HepG2 (cell line): ENCODE results near the gene PC. TPM values are rescaled to one million over a fixed set of nuclear protein-coding genes. Genes with fewer than 3 reads are reported as not detected.

Experiments
- ARHGAP35 ChIP-seq: sonication (generic); formaldehyde crosslinking; IDR thresholded peaks from 2 replicates; pipeline ENCODE4 v1.9.0; 2022; ENCODE audit warnings: mild to moderate bottlenecking, inconsistent platforms, moderate library complexity, missing genetic modification reagents, borderline replicate concordance
- ERF ChIP-seq: IDR thresholded peaks from 2 replicates; pipeline ENCODE4 v1.6.1; 2018; ENCODE audit warnings: missing biosample characterization, missing genetic modification reagents
- HNRNPK ChIP-seq: fragments of 200-400 bp; formaldehyde crosslinking; IDR thresholded peaks from 2 replicates; pipeline ENCODE4 v1.6.1; 2018; ENCODE audit warnings: low read length, low read depth, moderate library complexity, mild to moderate bottlenecking; ENCODE audit not compliant: poor library complexity, severe bottlenecking
- MBNL3 ChIP-seq: fragments of 250-450 bp; sonication (Bioruptor Pico); conservative IDR thresholded peaks from 2 replicates; pipeline ENCODE4 v1.8.0; 2022; ENCODE audit warnings: mild to moderate bottlenecking, inconsistent platforms
- NCOA2 ChIP-seq: sonication (generic); formaldehyde crosslinking; IDR thresholded peaks from 2 replicates; pipeline ENCODE4 v1.8.0; 2022; ENCODE audit warnings: inconsistent platforms
- POLR2AphosphoS2 ChIP-seq: IDR thresholded peaks from 2 replicates; pipeline ENCODE4 v1.6.1; 2011; ENCODE audit warnings: low read depth, low read length, improper control_type of control experiment
- RAD21 ChIP-seq: fragments of 450-650 bp; formaldehyde crosslinking; IDR thresholded peaks from 2 replicates; pipeline ENCODE4 v1.5.0; 2020; ENCODE audit warnings: mild to moderate bottlenecking
- U2AF2 ChIP-seq: fragments of 200-400 bp; formaldehyde crosslinking; IDR thresholded peaks from 2 replicates; pipeline ENCODE4 v1.6.1; 2017; ENCODE audit warnings: low read depth, mild to moderate bottlenecking, low read length
- ZNF615 ChIP-seq: sonication (generic); formaldehyde crosslinking; IDR thresholded peaks from 2 replicates; pipeline ENCODE4 v1.5.0; 2020; ENCODE audit warnings: mild to moderate bottlenecking, missing genetic modification reagents, borderline replicate concordance
- polyA plus RNA-seq, 8 experiments: library from polyadenylated mRNA; depleted of rRNA in 3 of 8; stranded (reverse) in 7 of 8; unstranded in 1 of 8; fragments of >200 nt; fragmentation: Illumina TruSeq in 4 of 8; extraction: Trizol in 4 of 8; gene quantifications; 2 replicates each; pipeline versions ENCODE4 v1.2.1 to v1.2.3, GENCODE V29; 2011 to 2016; ENCODE audit warnings: low read depth in 4 of 8, missing spikeins in 1 of 8, mixed read lengths in 1 of 8; ENCODE audit not compliant: insufficient read depth in 1 of 8
- total RNA-seq, 5 experiments: library from RNA; depleted of rRNA; stranded (reverse); fragments of >200 nt; fragmentation: Illumina TruSeq; extraction: Trizol; gene quantifications; 2 replicates each; pipeline ENCODE4 v1.2.3, GENCODE V29; 2016; ENCODE audit warnings: low read depth in 1 of 5
- TF ChIP-seq, protein P1 (sequence below): sonication (generic); formaldehyde crosslinking; IDR thresholded peaks from 2 replicates; pipeline ENCODE4 v1.9.0; 2022; ENCODE audit warnings: missing genetic modification reagents, mild to moderate bottlenecking, borderline replicate concordance
- TF ChIP-seq, protein P2 (sequence below): IDR thresholded peaks from 2 replicates; pipeline ENCODE4 v1.6.1; 2012; ENCODE audit warnings: low read length, improper control_type of control experiment
- TF ChIP-seq, protein P3 (sequence below): sonication (generic); formaldehyde crosslinking; IDR thresholded peaks from 2 replicates; pipeline ENCODE4 v1.5.0; 2020; ENCODE audit warnings: missing genetic modification reagents
- TF ChIP-seq, protein P4 (sequence below): sonication (generic); formaldehyde crosslinking; IDR thresholded peaks from 2 replicates; pipeline ENCODE4 v1.8.1; 2023; ENCODE audit warnings: mild to moderate bottlenecking, missing genetic modification reagents

PC gene
- total and polyA plus RNA-seq, 2 of the 13 experiments (the other 11 are each of a cell fraction or from before 2014, with no cell fraction given), result 29.0 to 39.0 TPM

DNA sequence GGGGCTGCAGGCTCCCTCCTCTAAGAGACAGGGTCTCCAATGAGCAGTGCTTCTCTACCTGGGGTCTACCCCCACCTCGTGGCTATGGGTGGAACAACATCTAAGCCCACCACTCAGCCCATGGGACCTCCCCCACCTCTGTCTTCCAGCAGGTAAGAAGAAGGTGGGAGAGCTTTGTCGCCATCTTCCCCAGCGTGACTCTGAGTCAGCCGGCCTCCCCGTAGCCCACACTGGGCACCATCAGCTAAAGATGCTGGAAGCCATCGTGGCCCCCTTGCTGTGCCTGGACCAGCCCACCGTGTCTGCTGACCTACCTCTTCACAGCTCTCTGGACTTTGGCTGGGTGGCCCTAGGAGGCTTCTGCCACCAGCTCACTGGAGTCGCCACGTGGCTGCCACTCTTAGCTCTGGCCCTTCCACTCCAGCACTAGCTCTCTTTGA, 17.9 kb upstream of the PC start (continued):
- TF ChIP-seq ARHGAP35 (CRISPR knock-in tag), result 0 out of 2 replicates have a peak, but pooled peaks have one; percentile 27
- TF ChIP-seq ZNF615 (CRISPR knock-in tag), result no peak
- TF ChIP-seq U2AF2, result no peak
- no peak for TF ChIP-seq MBNL3 (CRISPR knock-in tag)
- TF ChIP-seq, protein P1, sequence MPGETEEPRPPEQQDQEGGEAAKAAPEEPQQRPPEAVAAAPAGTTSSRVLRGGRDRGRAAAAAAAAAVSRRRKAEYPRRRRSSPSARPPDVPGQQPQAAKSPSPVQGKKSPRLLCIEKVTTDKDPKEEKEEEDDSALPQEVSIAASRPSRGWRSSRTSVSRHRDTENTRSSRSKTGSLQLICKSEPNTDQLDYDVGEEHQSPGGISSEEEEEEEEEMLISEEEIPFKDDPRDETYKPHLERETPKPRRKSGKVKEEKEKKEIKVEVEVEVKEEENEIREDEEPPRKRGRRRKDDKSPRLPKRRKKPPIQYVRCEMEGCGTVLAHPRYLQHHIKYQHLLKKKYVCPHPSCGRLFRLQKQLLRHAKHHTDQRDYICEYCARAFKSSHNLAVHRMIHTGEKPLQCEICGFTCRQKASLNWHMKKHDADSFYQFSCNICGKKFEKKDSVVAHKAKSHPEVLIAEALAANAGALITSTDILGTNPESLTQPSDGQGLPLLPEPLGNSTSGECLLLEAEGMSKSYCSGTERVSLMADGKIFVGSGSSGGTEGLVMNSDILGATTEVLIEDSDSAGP (CRISPR knock-in tag), result peak; percentile 51
- TF ChIP-seq RAD21 (CRISPR knock-in tag), result peak; percentile 91
- TF ChIP-seq POLR2AphosphoS2, result no peak
- TF ChIP-seq, protein P2, sequence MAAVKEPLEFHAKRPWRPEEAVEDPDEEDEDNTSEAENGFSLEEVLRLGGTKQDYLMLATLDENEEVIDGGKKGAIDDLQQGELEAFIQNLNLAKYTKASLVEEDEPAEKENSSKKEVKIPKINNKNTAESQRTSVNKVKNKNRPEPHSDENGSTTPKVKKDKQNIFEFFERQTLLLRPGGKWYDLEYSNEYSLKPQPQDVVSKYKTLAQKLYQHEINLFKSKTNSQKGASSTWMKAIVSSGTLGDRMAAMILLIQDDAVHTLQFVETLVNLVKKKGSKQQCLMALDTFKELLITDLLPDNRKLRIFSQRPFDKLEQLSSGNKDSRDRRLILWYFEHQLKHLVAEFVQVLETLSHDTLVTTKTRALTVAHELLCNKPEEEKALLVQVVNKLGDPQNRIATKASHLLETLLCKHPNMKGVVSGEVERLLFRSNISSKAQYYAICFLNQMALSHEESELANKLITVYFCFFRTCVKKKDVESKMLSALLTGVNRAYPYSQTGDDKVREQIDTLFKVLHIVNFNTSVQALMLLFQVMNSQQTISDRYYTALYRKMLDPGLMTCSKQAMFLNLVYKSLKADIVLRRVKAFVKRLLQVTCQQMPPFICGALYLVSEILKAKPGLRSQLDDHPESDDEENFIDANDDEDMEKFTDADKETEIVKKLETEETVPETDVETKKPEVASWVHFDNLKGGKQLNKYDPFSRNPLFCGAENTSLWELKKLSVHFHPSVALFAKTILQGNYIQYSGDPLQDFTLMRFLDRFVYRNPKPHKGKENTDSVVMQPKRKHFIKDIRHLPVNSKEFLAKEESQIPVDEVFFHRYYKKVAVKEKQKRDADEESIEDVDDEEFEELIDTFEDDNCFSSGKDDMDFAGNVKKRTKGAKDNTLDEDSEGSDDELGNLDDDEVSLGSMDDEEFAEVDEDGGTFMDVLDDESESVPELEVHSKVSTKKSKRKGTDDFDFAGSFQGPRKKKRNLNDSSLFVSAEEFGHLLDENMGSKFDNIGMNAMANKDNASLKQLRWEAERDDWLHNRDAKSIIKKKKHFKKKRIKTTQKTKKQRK, result no peak
- 0 out of 2 replicates have a peak, but pooled peaks have one; percentile 21 for TF ChIP-seq ERF
- no peak for TF ChIP-seq NCOA2 (CRISPR knock-in tag)
- TF ChIP-seq, protein P3, sequence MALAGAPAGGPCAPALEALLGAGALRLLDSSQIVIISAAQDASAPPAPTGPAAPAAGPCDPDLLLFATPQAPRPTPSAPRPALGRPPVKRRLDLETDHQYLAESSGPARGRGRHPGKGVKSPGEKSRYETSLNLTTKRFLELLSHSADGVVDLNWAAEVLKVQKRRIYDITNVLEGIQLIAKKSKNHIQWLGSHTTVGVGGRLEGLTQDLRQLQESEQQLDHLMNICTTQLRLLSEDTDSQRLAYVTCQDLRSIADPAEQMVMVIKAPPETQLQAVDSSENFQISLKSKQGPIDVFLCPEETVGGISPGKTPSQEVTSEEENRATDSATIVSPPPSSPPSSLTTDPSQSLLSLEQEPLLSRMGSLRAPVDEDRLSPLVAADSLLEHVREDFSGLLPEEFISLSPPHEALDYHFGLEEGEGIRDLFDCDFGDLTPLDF, result no peak
- TF ChIP-seq, protein P4, sequence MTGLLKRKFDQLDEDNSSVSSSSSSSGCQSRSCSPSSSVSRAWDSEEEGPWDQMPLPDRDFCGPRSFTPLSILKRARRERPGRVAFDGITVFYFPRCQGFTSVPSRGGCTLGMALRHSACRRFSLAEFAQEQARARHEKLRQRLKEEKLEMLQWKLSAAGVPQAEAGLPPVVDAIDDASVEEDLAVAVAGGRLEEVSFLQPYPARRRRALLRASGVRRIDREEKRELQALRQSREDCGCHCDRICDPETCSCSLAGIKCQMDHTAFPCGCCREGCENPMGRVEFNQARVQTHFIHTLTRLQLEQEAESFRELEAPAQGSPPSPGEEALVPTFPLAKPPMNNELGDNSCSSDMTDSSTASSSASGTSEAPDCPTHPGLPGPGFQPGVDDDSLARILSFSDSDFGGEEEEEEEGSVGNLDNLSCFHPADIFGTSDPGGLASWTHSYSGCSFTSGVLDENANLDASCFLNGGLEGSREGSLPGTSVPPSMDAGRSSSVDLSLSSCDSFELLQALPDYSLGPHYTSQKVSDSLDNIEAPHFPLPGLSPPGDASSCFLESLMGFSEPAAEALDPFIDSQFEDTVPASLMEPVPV (CRISPR knock-in tag), result no peak
- no peak for TF ChIP-seq HNRNPK
